HG03135 (cell line): ENCODE results near the gene ADAMTS2.
"Not testable (repeated sequence)": the region's sequence is repeated elsewhere in the genome, so short reads cannot be mapped to it uniquely, and the experiment has no call there.

Source experiments
- ATAC-seq: cut with Tn5 transposase; IDR thresholded peaks from one replicate; pipeline ENCODE4 v1.9.1; 2021; ENCODE audit warnings: mild to moderate bottlenecking, moderate library complexity; ENCODE audit not compliant: unreplicated experiment

ADAMTS2 gene

GRCh38 chr5:179327021-179327735 is 18.1 kb downstream of the ADAMTS2 start:
- no peak for ATAC-seq

- ATAC-seq, result no peak
Observed at GRCh38 chr5:179326122-179326927, 18.9 kb downstream of the ADAMTS2 start.

DNA sequence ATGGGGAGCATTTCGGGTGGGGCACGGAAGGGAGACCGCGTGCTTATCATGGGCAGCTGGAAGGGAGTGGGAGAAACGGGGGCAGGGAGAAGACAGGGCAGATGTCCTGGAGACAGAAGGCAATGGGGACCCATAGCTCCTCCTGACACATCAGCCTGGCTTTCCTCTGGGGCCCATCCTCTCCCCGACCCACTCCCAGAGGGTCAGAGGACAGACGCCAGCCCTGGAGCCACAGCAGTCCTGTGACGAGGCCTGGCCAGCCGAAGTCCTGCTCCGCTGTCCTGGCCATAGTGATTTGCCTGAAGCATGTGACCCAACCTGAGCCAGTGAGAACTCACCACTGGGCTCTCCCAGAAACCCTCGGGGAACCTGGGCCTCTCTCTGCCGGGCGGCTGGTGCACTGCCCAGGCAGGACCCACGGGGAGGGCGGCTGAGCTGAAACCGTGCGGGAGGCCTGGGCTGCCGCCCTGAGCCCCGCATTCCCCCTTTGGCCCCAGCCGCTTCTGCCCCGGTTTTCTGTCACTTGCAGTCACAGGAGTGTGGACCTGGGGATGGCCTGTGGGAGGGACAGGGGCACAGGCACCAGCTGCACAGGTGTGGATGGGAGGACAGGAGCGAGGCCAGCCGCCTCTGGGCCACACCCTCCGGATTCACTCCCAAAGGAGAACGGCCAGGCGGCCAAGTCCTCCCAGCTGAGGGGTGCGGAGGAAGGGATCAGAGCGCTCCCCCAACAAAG is 19.8 kb downstream of the ADAMTS2 start:
- ATAC-seq, result no peak

- ATAC-seq, result no peak
Observed at GRCh38 chr5:179324760-179325295, 20.4 kb downstream of the ADAMTS2 start.

DNA sequence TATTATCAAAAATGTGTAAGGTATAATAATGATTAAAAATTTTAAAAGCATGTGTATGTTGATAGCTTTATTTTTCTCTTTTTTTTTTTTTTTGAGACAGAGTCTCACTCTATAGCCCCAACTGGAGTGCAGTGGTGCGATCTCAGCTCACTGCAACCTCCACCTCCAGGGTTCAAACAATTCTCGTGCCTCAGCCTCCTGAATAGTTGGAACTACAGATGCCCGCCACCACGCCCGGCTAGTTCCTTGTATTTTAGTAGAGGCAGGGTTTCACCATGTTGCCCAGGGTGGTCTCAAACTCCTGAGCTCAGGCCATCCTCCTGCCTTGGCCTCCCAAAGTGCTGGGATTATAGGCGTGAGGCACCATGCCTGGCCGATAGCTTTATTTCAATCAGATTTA is 20.9 kb downstream of the ADAMTS2 start:
- ATAC-seq, result not testable (repeated sequence)

DNA sequence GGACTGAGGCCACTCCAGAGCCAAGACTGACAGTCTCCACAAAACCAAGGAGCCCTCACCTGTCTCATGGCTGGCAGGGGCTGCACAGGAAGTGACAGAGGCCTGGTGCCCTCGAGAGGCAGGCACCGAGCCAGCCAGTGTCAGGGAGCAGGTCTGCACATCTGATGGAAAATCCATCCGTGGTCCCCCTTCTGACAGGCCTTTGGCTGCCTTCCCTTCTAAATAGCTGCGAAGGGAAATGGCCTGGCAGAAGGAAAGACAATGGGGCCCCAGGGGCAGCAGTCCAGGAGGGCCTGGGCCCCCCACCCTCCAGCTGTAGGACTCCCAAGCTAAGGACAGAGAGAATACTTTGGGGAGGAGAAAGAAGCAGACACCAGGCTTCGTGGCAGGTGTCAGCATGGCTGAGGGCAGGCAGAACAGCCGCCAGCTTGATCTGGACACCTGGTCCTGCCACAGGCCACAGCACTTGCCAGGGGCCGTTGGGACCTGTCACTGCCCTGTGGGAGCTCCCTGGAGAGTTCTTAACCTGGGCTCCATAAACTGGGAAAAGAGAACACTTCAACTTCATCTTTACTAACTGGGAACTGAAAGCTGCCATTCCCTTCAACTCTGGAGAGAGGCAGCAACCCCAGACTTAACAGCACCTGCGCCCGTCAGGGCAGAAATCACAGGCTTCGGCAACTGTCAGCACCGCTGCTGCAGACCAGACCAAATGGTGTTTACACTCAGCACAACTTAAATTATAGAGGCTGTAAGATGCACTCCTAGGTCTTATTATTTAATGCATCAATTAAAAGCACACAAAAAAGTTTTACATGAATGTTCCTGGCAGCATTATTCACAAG is 22.0 kb downstream of the ADAMTS2 start:
- no peak for ATAC-seq

GRCh38 chr5:179322071-179323025 is 22.9 kb downstream of the ADAMTS2 start:
- ATAC-seq, result no peak

GRCh38 chr5:179321206-179321987 is 23.9 kb downstream of the ADAMTS2 start:
- no peak for ATAC-seq

DNA sequence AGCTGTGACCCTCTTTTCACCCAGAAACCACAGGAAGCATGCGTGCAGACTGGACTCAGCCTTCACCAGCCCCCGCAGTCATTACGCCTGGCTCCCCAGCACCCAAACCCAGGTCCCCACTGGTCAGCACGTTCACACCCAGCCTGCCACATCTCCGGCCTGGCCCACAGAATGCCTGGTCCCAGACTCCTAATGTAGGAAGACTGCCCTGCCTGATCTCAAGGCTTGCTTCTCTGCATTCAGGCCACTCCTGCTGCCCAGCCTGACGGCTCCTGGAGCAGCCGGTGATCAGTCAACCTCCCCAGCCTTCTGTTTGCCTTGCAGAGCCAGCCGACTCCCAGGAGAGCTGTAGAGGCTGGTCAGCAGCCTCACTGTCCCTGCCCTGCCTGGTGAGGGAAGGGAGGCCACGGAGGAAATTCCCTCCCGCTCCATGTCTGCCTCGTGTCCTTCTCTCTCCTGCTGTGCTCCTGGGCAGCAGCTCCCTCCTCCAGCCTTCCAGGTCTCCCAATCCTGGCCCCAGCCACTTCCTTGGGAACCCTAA is 25.4 kb downstream of the ADAMTS2 start:
- no peak for ATAC-seq

- no peak for ATAC-seq
Observed at GRCh38 chr5:179319123-179319522, 26.1 kb downstream of the ADAMTS2 start.

GRCh38 chr5:179318221-179318955 is 26.9 kb downstream of the ADAMTS2 start:
- no peak for ATAC-seq

DNA sequence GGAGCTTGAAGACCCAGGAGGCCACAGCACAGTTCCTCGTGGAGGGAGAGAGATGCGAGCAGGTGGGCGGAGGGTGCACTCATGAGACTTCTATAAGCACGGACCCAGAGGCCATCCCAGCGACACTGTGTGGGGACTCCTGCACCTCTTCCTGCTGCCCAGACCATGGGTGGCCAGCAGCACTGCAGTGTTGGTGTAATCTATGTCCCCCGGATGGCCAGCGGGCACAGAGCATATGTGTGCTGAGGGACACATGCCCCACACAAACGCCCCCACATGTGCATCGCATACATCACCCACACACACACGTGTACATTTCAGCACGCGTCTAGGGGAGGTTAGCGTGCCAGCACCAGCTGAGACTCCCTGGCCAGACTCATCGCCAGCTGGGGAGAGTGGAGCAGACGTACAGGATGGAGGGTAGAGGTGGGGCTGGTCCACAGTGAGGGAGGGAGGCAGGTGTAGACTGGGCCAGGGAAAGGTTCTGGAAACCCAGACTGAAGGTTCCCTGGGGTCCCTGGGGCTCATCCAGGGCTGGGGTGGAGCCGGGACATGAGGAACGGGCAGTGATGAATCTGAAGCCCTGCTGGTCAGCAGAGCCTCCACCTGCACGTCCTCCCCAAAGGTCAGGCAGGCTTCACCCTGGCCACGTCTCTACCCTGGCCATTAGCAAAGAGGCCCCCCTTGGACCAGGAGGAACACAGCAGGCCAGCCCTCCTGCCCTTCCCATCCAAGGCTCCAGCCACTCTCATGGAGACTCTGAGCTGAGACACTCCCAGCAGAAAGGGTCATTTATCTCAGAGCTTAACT is 27.6 kb downstream of the ADAMTS2 start:
- no peak for ATAC-seq

DNA sequence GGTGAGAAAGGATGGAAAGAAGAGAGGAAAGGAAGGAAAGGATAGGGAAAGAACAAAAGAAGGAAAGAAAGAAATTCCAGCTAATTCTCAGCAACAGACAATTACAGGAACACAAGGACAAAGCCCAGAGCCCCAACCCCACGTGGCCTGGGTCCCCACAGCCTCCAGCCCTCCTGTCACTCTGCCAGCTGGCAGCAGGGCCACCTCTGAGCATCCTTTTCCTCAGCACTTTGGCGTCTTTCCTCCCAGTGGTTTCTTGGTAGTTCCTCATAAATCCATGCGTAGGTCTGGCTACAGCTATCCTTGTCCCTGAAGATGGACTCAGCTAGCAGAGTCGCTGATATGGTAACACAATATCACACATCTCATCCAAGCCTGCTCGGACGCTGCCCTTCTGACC is 28.3 kb downstream of the ADAMTS2 start:
- ATAC-seq, result no peak

- ATAC-seq, result no peak
Observed at GRCh38 chr5:179316111-179316551, 29.1 kb downstream of the ADAMTS2 start.

GRCh38 chr5:179315356-179315890 is 29.8 kb downstream of the ADAMTS2 start:
- no peak for ATAC-seq

GRCh38 chr5:179314606-179315355 is 30.5 kb downstream of the ADAMTS2 start:
- ATAC-seq, result no peak
